ENCODE measurements around the gene POGZ. TPM values are rescaled to one million over a fixed set of nuclear protein-coding genes. Genes with fewer than 3 reads are reported as not detected.
A peak's percentile ranks its signal among the peaks of the same experiment; 100 is the strongest.

The POGZ gene
- total RNA-seq, 1 experiment from 2014 or later: 98.4 TPM

DNA sequence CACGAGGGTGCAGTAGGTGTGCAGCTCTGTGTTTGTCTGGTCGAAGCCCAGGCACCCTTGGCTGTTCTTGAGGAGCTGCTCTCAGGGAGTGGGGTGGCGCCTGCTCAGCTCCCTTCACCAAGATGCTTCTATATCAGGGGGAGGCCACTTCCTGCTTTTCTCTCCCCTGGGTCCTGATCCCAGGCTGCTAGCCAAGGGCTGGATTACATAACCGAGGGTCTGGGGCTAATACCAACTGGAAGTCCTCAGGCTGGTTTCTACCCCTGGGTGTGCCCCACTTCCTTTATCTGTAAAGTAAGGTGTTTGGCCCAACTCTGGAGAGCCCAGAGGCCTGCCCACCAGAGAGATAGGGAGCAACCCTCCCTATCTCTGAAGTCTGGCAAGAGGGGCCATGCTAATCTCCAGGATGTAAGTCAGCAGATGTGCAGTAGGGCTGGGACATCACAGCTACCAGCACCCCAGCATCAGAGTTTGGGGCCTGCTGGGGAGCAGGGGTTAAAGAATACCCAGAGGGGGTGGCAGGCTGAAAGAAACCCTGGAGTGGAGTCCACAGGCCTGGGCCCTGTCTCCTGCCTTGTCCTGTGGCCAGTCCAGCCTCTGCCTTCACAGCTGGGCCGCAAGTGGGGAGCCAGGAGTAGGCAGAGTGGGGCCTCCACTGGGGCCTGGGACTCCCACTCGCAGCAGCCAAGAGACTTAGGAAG lies 88.9 kb downstream of the POGZ start:
- ChIA-PET CTCF (no interaction called here), POLR2A (ENCODE audit: low non-redundant PET) (no interaction called here)
- H3K27ac ChIP-seq (ENCODE audit: low read depth, low read length, poor library complexity, severe bottlenecking): peak overlapping the region; percentile 22
- DNase-seq (ENCODE audit: low spot score): peak; percentile 34
- no TSS peak for BruUV-seq (replicated peaks)
- H3K4me3 ChIP-seq (ENCODE audit: low read depth, low read length, poor library complexity, severe bottlenecking): no peak overlapping the region
- peaks cover 30% of the 10 kb centered on the region for H3K4me1 ChIP-seq (ENCODE audit: insufficient read depth, low read length, poor library complexity, severe bottlenecking)
- no peaks in the 10 kb centered on the region for H3K27me3 ChIP-seq (replicated peaks; ENCODE audit: insufficient read depth, low read depth, low read length, poor library complexity)
- no peak for TF ChIP-seq EZH2 (IDR thresholded peaks at IDR 0.05; ENCODE audit: borderline replicate concordance, low read depth, low read length, poor library complexity, severe bottlenecking)
- TF ChIP-seq, protein P1, sequence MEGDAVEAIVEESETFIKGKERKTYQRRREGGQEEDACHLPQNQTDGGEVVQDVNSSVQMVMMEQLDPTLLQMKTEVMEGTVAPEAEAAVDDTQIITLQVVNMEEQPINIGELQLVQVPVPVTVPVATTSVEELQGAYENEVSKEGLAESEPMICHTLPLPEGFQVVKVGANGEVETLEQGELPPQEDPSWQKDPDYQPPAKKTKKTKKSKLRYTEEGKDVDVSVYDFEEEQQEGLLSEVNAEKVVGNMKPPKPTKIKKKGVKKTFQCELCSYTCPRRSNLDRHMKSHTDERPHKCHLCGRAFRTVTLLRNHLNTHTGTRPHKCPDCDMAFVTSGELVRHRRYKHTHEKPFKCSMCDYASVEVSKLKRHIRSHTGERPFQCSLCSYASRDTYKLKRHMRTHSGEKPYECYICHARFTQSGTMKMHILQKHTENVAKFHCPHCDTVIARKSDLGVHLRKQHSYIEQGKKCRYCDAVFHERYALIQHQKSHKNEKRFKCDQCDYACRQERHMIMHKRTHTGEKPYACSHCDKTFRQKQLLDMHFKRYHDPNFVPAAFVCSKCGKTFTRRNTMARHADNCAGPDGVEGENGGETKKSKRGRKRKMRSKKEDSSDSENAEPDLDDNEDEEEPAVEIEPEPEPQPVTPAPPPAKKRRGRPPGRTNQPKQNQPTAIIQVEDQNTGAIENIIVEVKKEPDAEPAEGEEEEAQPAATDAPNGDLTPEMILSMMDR (conservative IDR thresholded peaks at IDR 0.05; ENCODE audit: low read depth, low read length): no peak
- no peaks in the 10 kb centered on the region for H3K36me3 ChIP-seq (ENCODE audit: insufficient read depth, low read length, poor library complexity, severe bottlenecking)
- no peaks in the 10 kb centered on the region for H3K9me3 ChIP-seq (ENCODE audit: low read depth, low read length, poor library complexity, severe bottlenecking)
- intact Hi-C loops (cut with micrococcal nuclease; ENCODE audit: unreplicated experiment): no loop called here

DNA sequence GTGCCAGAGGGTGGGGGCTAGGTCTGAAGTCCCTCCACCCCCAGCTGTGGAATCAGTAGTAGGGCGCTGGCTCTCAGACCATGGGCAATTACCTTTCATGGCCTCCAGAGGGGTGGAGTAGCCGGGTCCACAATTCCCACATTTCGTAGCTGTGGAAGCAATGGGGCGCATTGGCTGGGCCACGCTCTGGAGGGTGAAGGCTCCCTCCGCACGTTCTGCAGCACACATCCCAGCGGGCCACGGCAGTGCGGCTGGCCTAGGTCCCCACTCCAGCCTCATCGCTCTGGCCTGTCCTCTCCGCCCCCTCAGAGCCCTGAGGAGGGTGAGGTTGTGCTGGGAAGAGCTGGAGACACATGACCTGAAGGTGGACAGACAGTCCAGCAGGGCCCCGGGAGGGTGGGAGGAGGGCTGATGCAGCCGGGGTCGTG lies 89.7 kb downstream of the POGZ start:
- Histone ChIP-seq H3K27me3 (replicated peaks; ENCODE audit: insufficient read depth, low read depth, low read length, poor library complexity) (no peaks in the 10 kb centered on the region), H3K9me3 (ENCODE audit: low read depth, low read length, poor library complexity, severe bottlenecking) (no peaks in the 10 kb centered on the region), H3K27ac (ENCODE audit: low read depth, low read length, poor library complexity, severe bottlenecking) (no peak overlapping the region), H3K4me1 (ENCODE audit: insufficient read depth, low read length, poor library complexity, severe bottlenecking) (peaks cover 30% of the 10 kb centered on the region), H3K36me3 (ENCODE audit: insufficient read depth, low read length, poor library complexity, severe bottlenecking) (no peaks in the 10 kb centered on the region), H3K4me3 (ENCODE audit: low read depth, low read length, poor library complexity, severe bottlenecking) (no peak overlapping the region)
- ChIA-PET CTCF (no interaction called here), POLR2A (ENCODE audit: low non-redundant PET) (no interaction called here)
- intact Hi-C loops (cut with micrococcal nuclease; ENCODE audit: unreplicated experiment): no loop called here
- TF ChIP-seq, protein P1 (conservative IDR thresholded peaks at IDR 0.05; ENCODE audit: low read depth, low read length): no peak
- TF ChIP-seq EZH2 (IDR thresholded peaks at IDR 0.05; ENCODE audit: borderline replicate concordance, low read depth, low read length, poor library complexity, severe bottlenecking): no peak
- no TSS peak for BruUV-seq (replicated peaks)
- no peak for DNase-seq (ENCODE audit: low spot score)

DNA sequence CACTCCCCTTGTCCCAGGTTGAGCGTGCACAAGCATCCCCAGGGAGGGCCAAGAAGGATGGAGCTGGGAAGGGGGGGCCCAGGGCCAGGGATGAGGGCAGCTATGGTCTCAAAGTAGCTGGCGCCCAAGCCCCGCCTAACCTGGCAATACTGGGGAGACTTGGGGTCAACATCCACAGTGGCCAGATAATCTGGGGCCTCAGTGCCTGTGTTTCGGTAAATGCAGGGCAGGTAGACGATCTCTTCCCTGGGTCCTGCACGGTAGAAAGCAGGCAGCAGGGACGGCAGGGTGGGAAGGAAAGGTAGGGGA lies 90.0 kb downstream of the POGZ start:
- POLR2A ChIA-PET (ENCODE audit: low non-redundant PET): no interaction called here
- CTCF ChIA-PET: interaction anchor here (0.6 kb wide), 1 partner anchor 324 kb away, joined by 9 read pairs; no protein-coding TSS in a partner anchor

More for the DNA sequence above, 90.0 kb downstream of the POGZ start:
- no peaks in the 10 kb centered on the region for H3K9me3 ChIP-seq (ENCODE audit: low read depth, low read length, poor library complexity, severe bottlenecking)
- no peak for DNase-seq (ENCODE audit: low spot score)
- no peak overlapping the region for H3K27ac ChIP-seq (ENCODE audit: low read depth, low read length, poor library complexity, severe bottlenecking)
- TF ChIP-seq, protein P1 (conservative IDR thresholded peaks at IDR 0.05; ENCODE audit: low read depth, low read length): no peak
- no peak for TF ChIP-seq EZH2 (IDR thresholded peaks at IDR 0.05; ENCODE audit: borderline replicate concordance, low read depth, low read length, poor library complexity, severe bottlenecking)
- H3K36me3 ChIP-seq (ENCODE audit: insufficient read depth, low read length, poor library complexity, severe bottlenecking): no peaks in the 10 kb centered on the region
- no TSS peak for BruUV-seq (replicated peaks)
- H3K4me1 ChIP-seq (ENCODE audit: insufficient read depth, low read length, poor library complexity, severe bottlenecking): peaks cover 30% of the 10 kb centered on the region
- intact Hi-C loops (cut with micrococcal nuclease; ENCODE audit: unreplicated experiment): no loop called here
- H3K27me3 ChIP-seq (replicated peaks; ENCODE audit: insufficient read depth, low read depth, low read length, poor library complexity): no peaks in the 10 kb centered on the region
- no peak overlapping the region for H3K4me3 ChIP-seq (ENCODE audit: low read depth, low read length, poor library complexity, severe bottlenecking)
